Bronchial epithelial cell (primary cell): ENCODE results near the gene SCG5. TPM values are rescaled to one million over a fixed set of nuclear protein-coding genes. Genes with fewer than 3 reads are reported as not detected.
A peak's percentile ranks its signal among the peaks of the same experiment; 100 is the strongest.

ENCODE experiments used
- DNase-seq: peaks from one replicate; pipeline ENCODE4 v3.0.0-alpha.2; 2010; ENCODE audit warnings: low read depth
- FAIRE-seq: peaks from 2 replicates; lab custom pipeline; 2011; peaks lifted over from hg19 to GRCh38; lab: Jason Lieb, UNC
- H3K27me3 ChIP-seq: 2 replicates; pipeline ENCODE4 v1.5.1; 2011; ENCODE audit warnings: low read length; ENCODE audit not compliant: control insufficient read depth, insufficient read depth
- H3K36me3 ChIP-seq: 2 replicates; pipeline ENCODE4 v1.5.1; 2011; ENCODE audit warnings: low read length; ENCODE audit not compliant: control insufficient read depth, insufficient read depth
- H3K4me3 ChIP-seq: 2 replicates; pipeline ENCODE4 v1.5.1; 2011; ENCODE audit warnings: mild to moderate bottlenecking, low read depth, low read length, control low read depth
- CTCF ChIP-seq: IDR thresholded peaks from 2 replicates; pipeline ENCODE4 v1.5.1; 2011; ENCODE audit warnings: mild to moderate bottlenecking, moderate library complexity, low read length, control low read depth, inconsistent platforms; ENCODE audit not compliant: insufficient read depth, severe bottlenecking
- total RNA-seq: library from RNA; depleted of rRNA; stranded (reverse); fragments of >200 nt; gene quantifications from 2 replicates; pipeline ENCODE4 v1.2.1, GENCODE V29; 2014

Gene SCG5
- total RNA-seq, 1 donor from 2014 or later: 11.8 TPM

GRCh38 chr15:32657198-32657883 lies 15.8 kb downstream of the SCG5 start:
- Histone ChIP-seq H3K36me3 (no peaks in the 10 kb centered on the region), H3K4me3 (no peak overlapping the region), H3K27me3 (no peaks in the 10 kb centered on the region)
- FAIRE-seq: no peak
- TF ChIP-seq CTCF: peak; percentile 52
- DNase-seq: peak; percentile 84

- H3K36me3 ChIP-seq: no peaks in the 10 kb centered on the region
- H3K4me3 ChIP-seq: no peak overlapping the region
- no peak for TF ChIP-seq CTCF
- no peaks in the 10 kb centered on the region for H3K27me3 ChIP-seq
- FAIRE-seq: no peak
- DNase-seq: peak; percentile 52
Measured at GRCh38 chr15:32657941-32658340, 16.4 kb downstream of the SCG5 start.

- peak; percentile 6 for TF ChIP-seq CTCF
- DNase-seq (peak; percentile 97), FAIRE-seq (no peak)
- H3K27me3 ChIP-seq: no peaks in the 10 kb centered on the region
- no peaks in the 10 kb centered on the region for H3K36me3 ChIP-seq
- H3K4me3 ChIP-seq: no peak overlapping the region
Measured at GRCh38 chr15:32659340-32660155, 18.0 kb downstream of the SCG5 start.

- H3K27me3 ChIP-seq: no peaks in the 10 kb centered on the region
- no peaks in the 10 kb centered on the region for H3K36me3 ChIP-seq
- no peak for DNase-seq
- TF ChIP-seq CTCF: no peak
- no peak overlapping the region for H3K4me3 ChIP-seq
- FAIRE-seq: no peak
Measured at GRCh38 chr15:32663671-32664070, 22.2 kb downstream of the SCG5 start.

- FAIRE-seq (no peak), DNase-seq (no peak)
- no peak for TF ChIP-seq CTCF
- Histone ChIP-seq H3K27me3 (no peaks in the 10 kb centered on the region), H3K36me3 (no peaks in the 10 kb centered on the region), H3K4me3 (no peak overlapping the region)
Measured at GRCh38 chr15:32664796-32665195, 23.3 kb downstream of the SCG5 start.
